ENCODE data around the gene ZMIZ2.
A peak's percentile ranks its signal among the peaks of the same experiment; 100 is the strongest.

ZMIZ2 gene

DNA sequence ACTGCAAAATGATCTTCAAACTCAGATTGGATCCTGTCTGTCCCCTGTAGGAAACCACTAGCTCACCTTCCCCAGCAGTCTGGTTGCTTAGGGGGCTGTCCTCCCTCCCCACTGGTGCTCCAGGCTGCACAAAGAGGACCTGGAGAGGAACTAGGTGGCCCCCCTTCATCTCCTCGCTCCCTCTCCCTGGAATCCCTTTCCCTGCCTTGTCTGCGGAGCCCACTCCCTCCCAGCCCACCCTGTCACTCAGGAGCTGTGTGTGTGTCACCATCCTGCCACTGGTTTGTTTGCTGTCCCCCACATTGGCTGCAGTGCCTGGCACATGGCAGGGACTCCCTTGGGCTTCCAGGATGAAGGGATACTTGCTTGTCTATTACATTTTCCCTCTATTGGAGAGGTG lies 35.5 kb upstream of the ZMIZ2 start:
- ChIA-PET CTCF (no interaction called here), POLR2A (no interaction called here)
- Histone ChIP-seq H3K4me1 (ENCODE audit: control insufficient read depth, insufficient read depth, low read length) (no peaks in the 10 kb centered on the region), H3K36me3 (ENCODE audit: control insufficient read depth in 2 of 2, insufficient read depth in 1 of 2, low read length in 2 of 2) (peaks cover 0 to 1% of the 10 kb centered on the region in 2 experiments; a peak in 1 of 3 replicates), H3K4me3 (ENCODE audit: low read depth, low read length) (no peak overlapping the region), H3K27ac (ENCODE audit: extremely low read depth, low read depth, low read length) (no peak overlapping the region), H3K9me3 (ENCODE audit: control insufficient read depth, insufficient read depth, low read depth, low read length) (no peaks in the 10 kb centered on the region)
- TF ChIP-seq MZF1 (tag by site-specific recombination; IDR thresholded peaks at IDR 0.05; ENCODE audit: borderline replicate concordance) (no peak), ZNF112 (tag by site-specific recombination; IDR thresholded peaks at IDR 0.05) (no peak), ZNF133 (tag by site-specific recombination; IDR thresholded peaks at IDR 0.05) (no peak), EGR2 (tag by site-specific recombination; IDR thresholded peaks at IDR 0.05; ENCODE audit: low read depth) (no peak)
- TF ChIP-seq, protein P1, sequence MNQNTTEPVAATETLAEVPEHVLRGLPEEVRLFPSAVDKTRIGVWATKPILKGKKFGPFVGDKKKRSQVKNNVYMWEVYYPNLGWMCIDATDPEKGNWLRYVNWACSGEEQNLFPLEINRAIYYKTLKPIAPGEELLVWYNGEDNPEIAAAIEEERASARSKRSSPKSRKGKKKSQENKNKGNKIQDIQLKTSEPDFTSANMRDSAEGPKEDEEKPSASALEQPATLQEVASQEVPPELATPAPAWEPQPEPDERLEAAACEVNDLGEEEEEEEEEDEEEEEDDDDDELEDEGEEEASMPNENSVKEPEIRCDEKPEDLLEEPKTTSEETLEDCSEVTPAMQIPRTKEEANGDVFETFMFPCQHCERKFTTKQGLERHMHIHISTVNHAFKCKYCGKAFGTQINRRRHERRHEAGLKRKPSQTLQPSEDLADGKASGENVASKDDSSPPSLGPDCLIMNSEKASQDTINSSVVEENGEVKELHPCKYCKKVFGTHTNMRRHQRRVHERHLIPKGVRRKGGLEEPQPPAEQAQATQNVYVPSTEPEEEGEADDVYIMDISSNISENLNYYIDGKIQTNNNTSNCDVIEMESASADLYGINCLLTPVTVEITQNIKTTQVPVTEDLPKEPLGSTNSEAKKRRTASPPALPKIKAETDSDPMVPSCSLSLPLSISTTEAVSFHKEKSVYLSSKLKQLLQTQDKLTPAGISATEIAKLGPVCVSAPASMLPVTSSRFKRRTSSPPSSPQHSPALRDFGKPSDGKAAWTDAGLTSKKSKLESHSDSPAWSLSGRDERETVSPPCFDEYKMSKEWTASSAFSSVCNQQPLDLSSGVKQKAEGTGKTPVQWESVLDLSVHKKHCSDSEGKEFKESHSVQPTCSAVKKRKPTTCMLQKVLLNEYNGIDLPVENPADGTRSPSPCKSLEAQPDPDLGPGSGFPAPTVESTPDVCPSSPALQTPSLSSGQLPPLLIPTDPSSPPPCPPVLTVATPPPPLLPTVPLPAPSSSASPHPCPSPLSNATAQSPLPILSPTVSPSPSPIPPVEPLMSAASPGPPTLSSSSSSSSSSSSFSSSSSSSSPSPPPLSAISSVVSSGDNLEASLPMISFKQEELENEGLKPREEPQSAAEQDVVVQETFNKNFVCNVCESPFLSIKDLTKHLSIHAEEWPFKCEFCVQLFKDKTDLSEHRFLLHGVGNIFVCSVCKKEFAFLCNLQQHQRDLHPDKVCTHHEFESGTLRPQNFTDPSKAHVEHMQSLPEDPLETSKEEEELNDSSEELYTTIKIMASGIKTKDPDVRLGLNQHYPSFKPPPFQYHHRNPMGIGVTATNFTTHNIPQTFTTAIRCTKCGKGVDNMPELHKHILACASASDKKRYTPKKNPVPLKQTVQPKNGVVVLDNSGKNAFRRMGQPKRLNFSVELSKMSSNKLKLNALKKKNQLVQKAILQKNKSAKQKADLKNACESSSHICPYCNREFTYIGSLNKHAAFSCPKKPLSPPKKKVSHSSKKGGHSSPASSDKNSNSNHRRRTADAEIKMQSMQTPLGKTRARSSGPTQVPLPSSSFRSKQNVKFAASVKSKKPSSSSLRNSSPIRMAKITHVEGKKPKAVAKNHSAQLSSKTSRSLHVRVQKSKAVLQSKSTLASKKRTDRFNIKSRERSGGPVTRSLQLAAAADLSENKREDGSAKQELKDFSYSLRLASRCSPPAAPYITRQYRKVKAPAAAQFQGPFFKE (tag by site-specific recombination; IDR thresholded peaks at IDR 0.05; ENCODE audit: borderline replicate concordance) = no peak
- TF ChIP-seq, protein P2, sequence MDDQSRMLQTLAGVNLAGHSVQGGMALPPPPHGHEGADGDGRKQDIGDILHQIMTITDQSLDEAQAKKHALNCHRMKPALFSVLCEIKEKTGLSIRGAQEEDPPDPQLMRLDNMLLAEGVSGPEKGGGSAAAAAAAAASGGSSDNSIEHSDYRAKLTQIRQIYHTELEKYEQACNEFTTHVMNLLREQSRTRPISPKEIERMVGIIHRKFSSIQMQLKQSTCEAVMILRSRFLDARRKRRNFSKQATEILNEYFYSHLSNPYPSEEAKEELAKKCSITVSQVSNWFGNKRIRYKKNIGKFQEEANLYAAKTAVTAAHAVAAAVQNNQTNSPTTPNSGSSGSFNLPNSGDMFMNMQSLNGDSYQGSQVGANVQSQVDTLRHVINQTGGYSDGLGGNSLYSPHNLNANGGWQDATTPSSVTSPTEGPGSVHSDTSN (CRISPR knock-in tag; IDR thresholded peaks at IDR 0.05) = no peak
- TF ChIP-seq, protein P3, sequence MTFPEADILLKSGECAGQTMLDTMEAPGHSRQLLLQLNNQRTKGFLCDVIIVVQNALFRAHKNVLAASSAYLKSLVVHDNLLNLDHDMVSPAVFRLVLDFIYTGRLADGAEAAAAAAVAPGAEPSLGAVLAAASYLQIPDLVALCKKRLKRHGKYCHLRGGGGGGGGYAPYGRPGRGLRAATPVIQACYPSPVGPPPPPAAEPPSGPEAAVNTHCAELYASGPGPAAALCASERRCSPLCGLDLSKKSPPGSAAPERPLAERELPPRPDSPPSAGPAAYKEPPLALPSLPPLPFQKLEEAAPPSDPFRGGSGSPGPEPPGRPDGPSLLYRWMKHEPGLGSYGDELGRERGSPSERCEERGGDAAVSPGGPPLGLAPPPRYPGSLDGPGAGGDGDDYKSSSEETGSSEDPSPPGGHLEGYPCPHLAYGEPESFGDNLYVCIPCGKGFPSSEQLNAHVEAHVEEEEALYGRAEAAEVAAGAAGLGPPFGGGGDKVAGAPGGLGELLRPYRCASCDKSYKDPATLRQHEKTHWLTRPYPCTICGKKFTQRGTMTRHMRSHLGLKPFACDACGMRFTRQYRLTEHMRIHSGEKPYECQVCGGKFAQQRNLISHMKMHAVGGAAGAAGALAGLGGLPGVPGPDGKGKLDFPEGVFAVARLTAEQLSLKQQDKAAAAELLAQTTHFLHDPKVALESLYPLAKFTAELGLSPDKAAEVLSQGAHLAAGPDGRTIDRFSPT (tag by site-specific recombination; IDR thresholded peaks at IDR 0.05) = no peak

DNA sequence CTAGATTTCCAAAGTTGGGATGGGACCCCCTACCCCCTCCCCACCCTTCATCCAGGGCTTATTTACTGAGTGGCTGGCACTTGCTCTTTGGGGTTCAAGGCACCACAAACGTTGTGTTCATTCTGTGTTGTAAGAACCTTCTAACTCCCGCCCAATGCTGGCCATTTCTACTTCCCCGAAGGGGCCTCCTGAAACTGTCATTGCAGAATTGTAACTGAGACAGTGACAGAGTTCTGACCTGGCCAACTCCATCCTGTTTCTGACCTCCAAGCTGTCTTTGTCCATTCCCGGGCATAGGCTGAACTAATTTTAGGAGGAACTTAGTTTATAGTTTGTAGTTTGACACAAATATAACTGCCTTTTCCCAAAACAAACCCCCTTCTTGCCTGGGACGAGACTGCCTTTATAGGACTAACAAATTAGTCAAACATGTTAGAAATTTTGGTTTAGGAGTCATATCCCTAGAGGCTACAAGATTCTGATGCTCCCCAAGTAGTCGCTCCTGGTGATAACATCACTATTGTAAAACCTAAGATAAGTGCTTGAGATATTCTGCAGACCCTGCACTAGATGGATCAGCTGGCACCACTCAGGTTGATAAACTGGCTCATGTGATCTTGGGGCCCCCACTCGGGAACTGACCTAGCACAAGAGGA lies 34.8 kb upstream of the ZMIZ2 start:
- no peak overlapping the region for H3K27ac ChIP-seq (ENCODE audit: extremely low read depth, low read depth, low read length)
- no peaks in the 10 kb centered on the region for H3K4me1 ChIP-seq (ENCODE audit: control insufficient read depth, insufficient read depth, low read length)
- CTCF ChIA-PET = interaction anchor here (0.6 kb wide), 1 partner anchor 23 kb away, joined by 3 read pairs; no protein-coding TSS in a partner anchor
- POLR2A ChIA-PET = no interaction called here
- TF ChIP-seq ZNF623 (tag by site-specific recombination; IDR thresholded peaks at IDR 0.05) = no peak
- no peak for TF ChIP-seq ZNF621 (tag by site-specific recombination; IDR thresholded peaks at IDR 0.05)
- TF ChIP-seq, protein P4, sequence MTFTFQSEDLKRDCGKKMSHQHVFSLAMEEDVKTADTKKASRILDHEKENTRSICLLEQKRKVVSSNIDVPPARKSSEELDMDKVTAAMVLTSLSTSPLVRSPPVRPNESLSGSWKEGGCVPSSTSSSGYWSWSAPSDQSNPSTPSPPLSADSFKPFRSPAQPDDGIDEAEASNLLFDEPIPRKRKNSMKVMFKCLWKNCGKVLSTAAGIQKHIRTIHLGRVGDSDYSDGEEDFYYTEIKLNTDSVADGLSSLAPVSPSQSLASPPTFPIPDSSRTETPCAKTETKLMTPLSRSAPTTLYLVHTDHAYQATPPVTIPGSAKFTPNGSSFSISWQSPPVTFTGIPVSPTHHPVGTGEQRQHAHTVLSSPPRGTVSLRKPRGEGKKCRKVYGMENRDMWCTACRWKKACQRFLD (tag by site-specific recombination; IDR thresholded peaks at IDR 0.05) = no peak
- TF ChIP-seq FEZF1 (tag by site-specific recombination; IDR thresholded peaks at IDR 0.05) = no peak
- no peak for TF ChIP-seq ZNF548 (tag by site-specific recombination; IDR thresholded peaks at IDR 0.05)
- TF ChIP-seq, protein P5, sequence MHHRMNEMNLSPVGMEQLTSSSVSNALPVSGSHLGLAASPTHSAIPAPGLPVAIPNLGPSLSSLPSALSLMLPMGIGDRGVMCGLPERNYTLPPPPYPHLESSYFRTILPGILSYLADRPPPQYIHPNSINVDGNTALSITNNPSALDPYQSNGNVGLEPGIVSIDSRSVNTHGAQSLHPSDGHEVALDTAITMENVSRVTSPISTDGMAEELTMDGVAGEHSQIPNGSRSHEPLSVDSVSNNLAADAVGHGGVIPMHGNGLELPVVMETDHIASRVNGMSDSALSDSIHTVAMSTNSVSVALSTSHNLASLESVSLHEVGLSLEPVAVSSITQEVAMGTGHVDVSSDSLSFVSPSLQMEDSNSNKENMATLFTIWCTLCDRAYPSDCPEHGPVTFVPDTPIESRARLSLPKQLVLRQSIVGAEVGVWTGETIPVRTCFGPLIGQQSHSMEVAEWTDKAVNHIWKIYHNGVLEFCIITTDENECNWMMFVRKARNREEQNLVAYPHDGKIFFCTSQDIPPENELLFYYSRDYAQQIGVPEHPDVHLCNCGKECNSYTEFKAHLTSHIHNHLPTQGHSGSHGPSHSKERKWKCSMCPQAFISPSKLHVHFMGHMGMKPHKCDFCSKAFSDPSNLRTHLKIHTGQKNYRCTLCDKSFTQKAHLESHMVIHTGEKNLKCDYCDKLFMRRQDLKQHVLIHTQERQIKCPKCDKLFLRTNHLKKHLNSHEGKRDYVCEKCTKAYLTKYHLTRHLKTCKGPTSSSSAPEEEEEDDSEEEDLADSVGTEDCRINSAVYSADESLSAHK (tag by site-specific recombination; IDR thresholded peaks at IDR 0.05) = peak; percentile 84
- no peak for TF ChIP-seq ZNF292 (tag by site-specific recombination; IDR thresholded peaks at IDR 0.05; ENCODE audit: borderline replicate concordance, low read depth)
- TF ChIP-seq, protein P6, sequence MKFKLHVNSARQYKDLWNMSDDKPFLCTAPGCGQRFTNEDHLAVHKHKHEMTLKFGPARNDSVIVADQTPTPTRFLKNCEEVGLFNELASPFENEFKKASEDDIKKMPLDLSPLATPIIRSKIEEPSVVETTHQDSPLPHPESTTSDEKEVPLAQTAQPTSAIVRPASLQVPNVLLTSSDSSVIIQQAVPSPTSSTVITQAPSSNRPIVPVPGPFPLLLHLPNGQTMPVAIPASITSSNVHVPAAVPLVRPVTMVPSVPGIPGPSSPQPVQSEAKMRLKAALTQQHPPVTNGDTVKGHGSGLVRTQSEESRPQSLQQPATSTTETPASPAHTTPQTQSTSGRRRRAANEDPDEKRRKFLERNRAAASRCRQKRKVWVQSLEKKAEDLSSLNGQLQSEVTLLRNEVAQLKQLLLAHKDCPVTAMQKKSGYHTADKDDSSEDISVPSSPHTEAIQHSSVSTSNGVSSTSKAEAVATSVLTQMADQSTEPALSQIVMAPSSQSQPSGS (tag by site-specific recombination; IDR thresholded peaks at IDR 0.05; ENCODE audit: low read depth) = no peak
- no peaks in the 10 kb centered on the region for H3K9me3 ChIP-seq (ENCODE audit: control insufficient read depth, insufficient read depth, low read depth, low read length)
- no peaks in the 10 kb centered on the region for H3K36me3 ChIP-seq (ENCODE audit: control insufficient read depth in 2 of 2, insufficient read depth in 1 of 2, low read length in 2 of 2)
- H3K4me3 ChIP-seq (ENCODE audit: low read depth, low read length) = no peak overlapping the region
